Panc1 (cell line): ENCODE data around the gene SLC4A8. TPM values are rescaled to one million over a fixed set of nuclear protein-coding genes. Genes with fewer than 3 reads are reported as not detected.
A peak's percentile ranks its signal among the peaks of the same experiment; 100 is the strongest.

Experiments used
- ATAC-seq: fragments of 200-7000 bp; cut with Tn5 transposase; 2 replicates; pipeline ENCODE4 v1.9.1; 2020; ENCODE audit warnings: mild to moderate bottlenecking, moderate library complexity
- BruUV-seq: library from RNA; stranded (reverse); fragments of 400-500 nt; replicated peaks from 2 replicates; lab custom pipeline; 2021; lab: Mats Ljungman, UMichigan
- CTCF ChIA-PET: fragments of 300-600 bp; sonication (Branson Sonifier 250); formaldehyde crosslinking; loops from one replicate; lab custom pipeline; 2022; ENCODE audit warnings: antibody characterized with exemption; lab: Charles Lee
- POLR2A ChIA-PET: fragments of 300-600 bp; sonication (Branson Sonifier 250); formaldehyde crosslinking; loops from one replicate; lab custom pipeline; 2022; ENCODE audit warnings: antibody characterized with exemption; lab: Charles Lee
- DNase-seq: peaks from one replicate; pipeline ENCODE4 v3.0.0-alpha.2; 2010; ENCODE audit warnings: low read depth, low spot score
- H3K27ac ChIP-seq: 2 replicates; pipeline ENCODE4 v1.5.1; 2011; ENCODE audit warnings: mild to moderate bottlenecking, low read length, inconsistent platforms
- H3K27me3 ChIP-seq: fragments of 200-500 bp; sonication (Bioruptor generic); 2 replicates; pipeline ENCODE4 v1.6.0; 2014; ENCODE audit warnings: low read length, inconsistent platforms; ENCODE audit not compliant: control insufficient read depth, insufficient read depth
- H3K36me3 ChIP-seq: fragments of 200-500 bp; sonication (Bioruptor generic); 2 replicates; pipeline ENCODE4 v1.5.1; 2014; ENCODE audit warnings: inconsistent platforms, mild to moderate bottlenecking, low read length, moderate library complexity; ENCODE audit not compliant: control insufficient read depth, insufficient read depth
- H3K4me1 ChIP-seq: 2 replicates; pipeline ENCODE4 v1.5.1; 2011; ENCODE audit warnings: inconsistent platforms, mild to moderate bottlenecking, low read length, moderate library complexity; ENCODE audit not compliant: control insufficient read depth, insufficient read depth
- H3K4me3 ChIP-seq, 2 experiments: 2 replicates each; pipeline ENCODE4 v1.5.1; 2011 to 2012; ENCODE audit warnings: low read depth in 2 of 2, low read length in 2 of 2, mild to moderate bottlenecking in 2 of 2, inconsistent platforms in 1 of 2, moderate library complexity in 1 of 2
- H3K9me3 ChIP-seq: fragments of 200-500 bp; sonication (Bioruptor generic); 2 replicates; pipeline ENCODE4 v1.5.1; 2014; ENCODE audit warnings: low read depth, mild to moderate bottlenecking, inconsistent platforms, low read length, moderate library complexity; ENCODE audit not compliant: control insufficient read depth, insufficient read depth
- CTCF ChIP-seq: fragments of 450-650 bp; IDR thresholded peaks from 2 replicates; pipeline ENCODE4 v1.5.1; 2017; ENCODE audit warnings: mild to moderate bottlenecking
- POLR2AphosphoS5 ChIP-seq: IDR thresholded peaks from 2 replicates; pipeline ENCODE4 v1.6.1; 2012; ENCODE audit warnings: mild to moderate bottlenecking, low read depth, low read length, moderate library complexity
- REST ChIP-seq, 2 experiments: IDR thresholded peaks; 2 replicates each; pipeline ENCODE4 v1.6.1; 2011 to 2012; ENCODE audit warnings: low read depth in 2 of 2, control low read depth in 1 of 2, low read length in 1 of 2, mild to moderate bottlenecking in 1 of 2, moderate library complexity in 1 of 2; ENCODE audit not compliant: insufficient read depth in 1 of 2
- SIN3A ChIP-seq: IDR thresholded peaks from 2 replicates; pipeline ENCODE4 v1.6.1; 2012; ENCODE audit warnings: low read depth, mild to moderate bottlenecking, low read length, moderate library complexity, borderline replicate concordance; ENCODE audit not compliant: insufficient read depth
- TCF7L2 ChIP-seq: IDR thresholded peaks from 2 replicates; pipeline ENCODE4 v1.6.1; 2011; ENCODE audit warnings: mild to moderate bottlenecking, low read depth, low read length, inconsistent platforms
- in situ Hi-C: cut with HindIII; loops from 2 replicates; pipeline ENCODE4 v1.10.0; 2016; ENCODE audit warnings: low sequenced_read_pairs, low pct_unique_long_range_greater_than_20kb
- intact Hi-C: fragments of 100-400 bp; cut with micrococcal nuclease; formaldehyde crosslinking; loops from one replicate; pipeline ENCODE4 v1.10.0; 2022; ENCODE audit not compliant: unreplicated experiment
- total RNA-seq: library from RNA; stranded (reverse); gene quantifications from one replicate; pipeline ENCODE4 v1.2.1, GENCODE V29; 2021; ENCODE audit not compliant: unreplicated experiment

SLC4A8 gene
- total RNA-seq, 1 experiment from 2014 or later: 18.8 TPM

DNA sequence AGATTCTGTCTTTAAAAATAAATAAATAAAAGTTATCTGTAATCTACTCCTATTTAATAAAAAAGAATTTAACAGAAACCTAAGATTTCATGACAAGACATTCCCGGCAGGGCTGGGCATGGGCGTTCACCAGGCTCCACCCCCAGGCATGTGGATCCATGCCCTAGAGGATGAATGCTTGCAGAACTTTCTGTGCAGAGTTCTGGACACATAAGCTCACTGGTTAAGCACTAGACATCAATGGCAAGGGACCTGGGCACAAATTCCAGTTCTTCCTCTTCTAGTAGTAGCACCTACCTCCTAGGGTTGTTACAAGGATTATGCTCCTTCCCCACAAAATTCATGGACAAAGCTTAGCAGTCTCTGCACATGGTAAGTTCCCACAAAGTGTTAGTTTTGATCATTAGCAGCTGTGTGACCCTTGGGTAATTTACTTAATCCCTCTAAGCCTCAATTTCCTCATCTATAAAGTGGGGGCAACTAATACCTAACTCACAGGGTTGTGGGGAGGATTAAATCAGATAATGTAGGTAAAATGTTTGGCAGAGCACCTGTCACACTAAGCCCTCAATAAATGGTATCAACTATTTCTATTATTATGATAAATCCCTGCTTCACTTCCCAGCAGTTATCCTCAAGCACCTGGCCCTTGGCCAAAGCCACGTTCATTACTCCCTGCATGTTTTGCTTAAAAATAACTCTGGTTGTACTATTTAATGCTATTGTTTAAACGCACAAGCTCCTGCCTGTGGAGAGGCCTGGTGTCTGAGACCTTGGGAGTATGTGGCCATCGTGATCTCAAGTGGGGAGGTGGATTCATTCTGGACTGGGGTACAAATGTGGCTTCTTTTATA lies 43.2 kb upstream of the SLC4A8 start:
- BruUV-seq: no TSS peak
- Histone ChIP-seq H3K4me1 (no peaks in the 10 kb centered on the region), H3K36me3 (no peaks in the 10 kb centered on the region), H3K4me3 (no peak overlapping the region), H3K27me3 (no peaks in the 10 kb centered on the region), H3K9me3 (no peaks in the 10 kb centered on the region), H3K27ac (no peak overlapping the region)
- TF ChIP-seq CTCF (no peak), REST (IDR thresholded peaks at IDR 0.05; ENCODE audit: insufficient read depth in 1 of 2, low read depth in 2 of 2, low read length in 1 of 2) (no peak), SIN3A (no peak), TCF7L2 (no peak), POLR2AphosphoS5 (no peak)
- ChIA-PET CTCF (no interaction called here), POLR2A (interaction anchor here (0.6 kb wide), 1 partner anchor 105 kb away, joined by 6 read pairs; no protein-coding TSS in a partner anchor)
- in situ Hi-C loops: no loop called here
- DNase-seq (no peak), ATAC-seq (no peak)
- intact Hi-C loops: no loop called here

- intact Hi-C loops: no loop called here
- TF ChIP-seq SIN3A (no peak), CTCF (no peak), POLR2AphosphoS5 (no peak), TCF7L2 (no peak), REST (IDR thresholded peaks at IDR 0.05; ENCODE audit: insufficient read depth in 1 of 2, low read depth in 2 of 2, low read length in 1 of 2) (no peak)
- Histone ChIP-seq H3K4me3 (no peak overlapping the region), H3K27me3 (no peaks in the 10 kb centered on the region), H3K36me3 (no peaks in the 10 kb centered on the region), H3K9me3 (no peaks in the 10 kb centered on the region), H3K27ac (no peak overlapping the region), H3K4me1 (no peaks in the 10 kb centered on the region)
- ChIA-PET POLR2A (no interaction called here), CTCF (no interaction called here)
- no TSS peak for BruUV-seq
- in situ Hi-C loops: no loop called here
- 0 out of 2 replicates have a peak, but pooled peaks have one; percentile 17 for ATAC-seq
- no peak for DNase-seq
Measured at GRCh38 chr12:51382173-51382572, 42.5 kb upstream of the SLC4A8 start.
